HepG2 (cell line): ENCODE results near the gene CIART. TPM values are rescaled to one million over a fixed set of nuclear protein-coding genes. Genes with fewer than 3 reads are reported as not detected.
A peak's percentile ranks its signal among the peaks of the same experiment; 100 is the strongest.

Source experiments
- DPF2 ChIP-seq: sonication (generic); formaldehyde crosslinking; IDR thresholded peaks from 2 replicates; pipeline ENCODE4 v1.4.0; 2020; ENCODE audit warnings: mild to moderate bottlenecking, low read depth, missing genetic modification reagents, borderline replicate concordance
- FOXA1 ChIP-seq, 2 experiments: fragments of 450-650 bp in 1 of 2; sonication (generic) in 1 of 2; formaldehyde crosslinking in 1 of 2; IDR thresholded peaks; 2 replicates each; pipeline versions ENCODE4 v1.4.0 to v1.6.1; 2016 to 2020; ENCODE audit warnings: missing genetic modification reagents in 1 of 2
- HOXA7 ChIP-seq: sonication (generic); formaldehyde crosslinking; IDR thresholded peaks from 2 replicates; pipeline ENCODE4 v1.8.1; 2022; ENCODE audit warnings: mild to moderate bottlenecking, missing genetic modification reagents, moderate library complexity
- MBNL3 ChIP-seq: fragments of 250-450 bp; sonication (Bioruptor Pico); conservative IDR thresholded peaks from 2 replicates; pipeline ENCODE4 v1.8.0; 2022; ENCODE audit warnings: mild to moderate bottlenecking, inconsistent platforms
- MLX ChIP-seq: IDR thresholded peaks from 2 replicates; pipeline ENCODE4 v1.6.1; 2016
- NCOA2 ChIP-seq: sonication (generic); formaldehyde crosslinking; IDR thresholded peaks from 2 replicates; pipeline ENCODE4 v1.8.0; 2022; ENCODE audit warnings: inconsistent platforms
- PAXIP1 ChIP-seq: sonication (generic); formaldehyde crosslinking; conservative IDR thresholded peaks from 2 replicates; pipeline ENCODE4 v1.4.0; 2020; ENCODE audit warnings: mild to moderate bottlenecking, missing genetic modification reagents, moderate library complexity
- SP4 ChIP-seq: sonication (generic); formaldehyde crosslinking; IDR thresholded peaks from 2 replicates; pipeline ENCODE4 v1.8.1; 2023; ENCODE audit warnings: mild to moderate bottlenecking, missing genetic modification reagents
- TAF1 ChIP-seq: sonication (generic); formaldehyde crosslinking; IDR thresholded peaks from 2 replicates; pipeline ENCODE4 v1.4.0; 2020; ENCODE audit warnings: missing genetic modification reagents
- ZC3H4 ChIP-seq: sonication (generic); formaldehyde crosslinking; IDR thresholded peaks from 2 replicates; pipeline ENCODE4 v1.4.0; 2020; ENCODE audit warnings: missing genetic modification reagents, borderline replicate concordance
- ZEB1 ChIP-seq: IDR thresholded peaks from 2 replicates; pipeline ENCODE4 v1.6.1; 2012; ENCODE audit warnings: mild to moderate bottlenecking, low read depth, inconsistent platforms; ENCODE audit not compliant: insufficient replicate concordance
- ZIK1 ChIP-seq: sonication (generic); formaldehyde crosslinking; IDR thresholded peaks from 2 replicates; pipeline ENCODE4 v1.5.0; 2020; ENCODE audit warnings: mild to moderate bottlenecking, low read depth, missing genetic modification reagents, borderline replicate concordance
- ZKSCAN1 ChIP-seq: fragments of 150-350 bp; IDR thresholded peaks from 2 replicates; pipeline ENCODE4 v1.6.1; 2014; ENCODE audit warnings: low read length
- ZNF10 ChIP-seq: sonication (generic); formaldehyde crosslinking; IDR thresholded peaks from 2 replicates; pipeline ENCODE4 v1.4.0; 2020; ENCODE audit warnings: mild to moderate bottlenecking, low read depth, missing genetic modification reagents, borderline replicate concordance
- ZNF101 ChIP-seq: sonication (generic); formaldehyde crosslinking; IDR thresholded peaks from 2 replicates; pipeline ENCODE4 v1.4.0; 2020; ENCODE audit warnings: mild to moderate bottlenecking, low read depth, missing genetic modification reagents, borderline replicate concordance
- ZNF12 ChIP-seq: sonication (generic); formaldehyde crosslinking; IDR thresholded peaks from 2 replicates; pipeline ENCODE4 v1.5.0; 2020; ENCODE audit warnings: missing genetic modification reagents
- ZNF276 ChIP-seq: sonication (generic); formaldehyde crosslinking; IDR thresholded peaks from 2 replicates; pipeline ENCODE4 v1.4.0; 2020; ENCODE audit warnings: mild to moderate bottlenecking, low read depth, missing genetic modification reagents
- ZNF292 ChIP-seq: sonication (generic); formaldehyde crosslinking; IDR thresholded peaks from 2 replicates; pipeline ENCODE4 v1.8.1; 2022; ENCODE audit warnings: mild to moderate bottlenecking, low read depth, missing genetic modification reagents, borderline replicate concordance
- ZNF431 ChIP-seq: sonication (generic); formaldehyde crosslinking; IDR thresholded peaks from 2 replicates; pipeline ENCODE4 v1.9.0; 2022; ENCODE audit warnings: missing genetic modification reagents, low read depth, mild to moderate bottlenecking, borderline replicate concordance
- ZNF441 ChIP-seq: sonication (generic); formaldehyde crosslinking; IDR thresholded peaks from 2 replicates; pipeline ENCODE4 v1.7.0; 2021; ENCODE audit warnings: missing genetic modification reagents, borderline replicate concordance
- ZNF567 ChIP-seq: sonication (generic); formaldehyde crosslinking; IDR thresholded peaks from 2 replicates; pipeline ENCODE4 v1.8.1; 2023; ENCODE audit warnings: mild to moderate bottlenecking, missing genetic modification reagents, borderline replicate concordance
- ZNF773 ChIP-seq: sonication (generic); formaldehyde crosslinking; IDR thresholded peaks from 2 replicates; pipeline ENCODE4 v1.4.0; 2020; ENCODE audit warnings: missing genetic modification reagents, borderline replicate concordance
- polyA plus RNA-seq, 8 experiments: library from polyadenylated mRNA; depleted of rRNA in 3 of 8; stranded (reverse) in 7 of 8; unstranded in 1 of 8; fragments of >200 nt; fragmentation: Illumina TruSeq in 4 of 8; extraction: Trizol in 4 of 8; gene quantifications; 2 replicates each; pipeline versions ENCODE4 v1.2.1 to v1.2.3, GENCODE V29; 2011 to 2016; ENCODE audit warnings: low read depth in 4 of 8, missing spikeins in 1 of 8, mixed read lengths in 1 of 8; ENCODE audit not compliant: insufficient read depth in 1 of 8
- total RNA-seq, 5 experiments: library from RNA; depleted of rRNA; stranded (reverse); fragments of >200 nt; fragmentation: Illumina TruSeq; extraction: Trizol; gene quantifications; 2 replicates each; pipeline ENCODE4 v1.2.3, GENCODE V29; 2016; ENCODE audit warnings: low read depth in 1 of 5

CIART gene
- total and polyA plus RNA-seq, 2 of the 13 experiments (the other 11 are each of a cell fraction or from before 2014, with no cell fraction given): 0.58 TPM; not detected in 1

- TF ChIP-seq ZNF276 (CRISPR knock-in tag): peak; percentile 100
- TF ChIP-seq HOXA7: no peak
- TF ChIP-seq ZNF431 (CRISPR knock-in tag): 0 out of 2 replicates have a peak, but pooled peaks have one; percentile 46
- peak; percentile 36; the same call in 1 of the 2 replicates for TF ChIP-seq ZNF101 (CRISPR knock-in tag)
- TF ChIP-seq ZNF773: no peak
- TF ChIP-seq MBNL3 (CRISPR knock-in tag): no peak
- TF ChIP-seq ZNF567: no peak
- TF ChIP-seq MLX: 0 out of 2 replicates have a peak, but pooled peaks have one; percentile 6
- no peak for TF ChIP-seq DPF2 (CRISPR knock-in tag)
- peak; percentile 28 for TF ChIP-seq ZEB1
- TF ChIP-seq NCOA2 (CRISPR knock-in tag): no peak
- no peak for TF ChIP-seq ZIK1 (CRISPR knock-in tag)
- TF ChIP-seq ZNF10 (CRISPR knock-in tag): no peak
- 0 out of 2 replicates have a peak, but pooled peaks have one; percentile 14 for TF ChIP-seq ZNF292 (CRISPR knock-in tag)
- TF ChIP-seq ZKSCAN1: 0 out of 2 replicates have a peak, but pooled peaks have one; percentile 37
- no peak for TF ChIP-seq ZC3H4 (CRISPR knock-in tag)
- peak; percentile 49 for TF ChIP-seq PAXIP1 (CRISPR knock-in tag)
- no peak for TF ChIP-seq TAF1 (CRISPR knock-in tag)
- 0 out of 2 replicates have a peak, but pooled peaks have one; percentile 41 for TF ChIP-seq ZNF12
- 0 out of 2 replicates have a peak, but pooled peaks have one; percentile 11 for TF ChIP-seq ZNF441 (CRISPR knock-in tag)
- no peak for TF ChIP-seq FOXA1 (IDR thresholded peaks at IDR 0.05)
- TF ChIP-seq FOXA1 (CRISPR knock-in tag; IDR thresholded peaks at IDR 0.05): peak; percentile 55
- 0 out of 2 replicates have a peak, but pooled peaks have one; percentile 34 for TF ChIP-seq SP4 (CRISPR knock-in tag)
Observed at GRCh38 chr1:150257624-150258585, 24.4 kb upstream of the CIART start, which contains the start of gene CA14 (continued).
